H1 (cell line): ENCODE data around the gene SSB. TPM values are rescaled to one million over a fixed set of nuclear protein-coding genes. Genes with fewer than 3 reads are reported as not detected.

ENCODE experiments used
- CTCF ChIA-PET: fragments of 300-600 bp; sonication (Branson Sonifier 250); formaldehyde crosslinking; loops from one replicate; lab custom pipeline; 2021; ENCODE audit not compliant: partially characterized antibody; lab: Charles Lee
- POLR2A ChIA-PET: fragments of 300-600 bp; sonication (Branson Sonifier 250); formaldehyde crosslinking; loops from one replicate; lab custom pipeline; 2021; ENCODE audit warnings: inconsistent platforms; ENCODE audit not compliant: partially characterized antibody; lab: Charles Lee
- DNase-seq, 2 experiments: peaks; one replicate each; pipeline versions ENCODE4 v3.0.0 to v3.0.0-alpha.2; 2010 to 2022; ENCODE audit warnings: low spot score in 2 of 2, low read depth in 1 of 2, mixed read lengths in 1 of 2
- FAIRE-seq: peaks from 2 replicates; lab custom pipeline; 2011; peaks lifted over from hg19 to GRCh38; lab: Jason Lieb, UNC
- H2AFZ ChIP-seq: 2 replicates; pipeline ENCODE4 v1.8.1; 2012; ENCODE audit warnings: low read length, inconsistent platforms
- H2AK5ac ChIP-seq: 2 replicates; pipeline ENCODE4 v1.6.1; 2013; ENCODE audit warnings: low read depth, low read length
- H2BK120ac ChIP-seq: replicated peaks from 2 replicates; pipeline ENCODE3; 2013; ENCODE audit warnings: low read depth, low read length, inconsistent platforms
- H2BK12ac ChIP-seq: 2 replicates; pipeline ENCODE4 v1.6.1; 2013; ENCODE audit warnings: low read depth, low read length
- H2BK15ac ChIP-seq: 2 replicates; pipeline ENCODE4 v1.6.1; 2013; ENCODE audit warnings: low read length
- H2BK20ac ChIP-seq: 2 replicates; pipeline ENCODE4 v1.6.1; 2013; ENCODE audit warnings: low read length
- H2BK5ac ChIP-seq: 2 replicates; pipeline ENCODE4 v1.6.1; 2013; ENCODE audit warnings: low read depth, low read length
- H3K14ac ChIP-seq: 2 replicates; pipeline ENCODE4 v1.6.1; 2013; ENCODE audit warnings: inconsistent platforms; ENCODE audit not compliant: insufficient read length
- H3K18ac ChIP-seq: 2 replicates; pipeline ENCODE4 v1.6.1; 2013; ENCODE audit warnings: low read length; ENCODE audit errors: extremely low read depth
- H3K23ac ChIP-seq: 2 replicates; pipeline ENCODE4 v1.6.1; 2013; ENCODE audit warnings: inconsistent platforms; ENCODE audit not compliant: insufficient read length
- H3K23me2 ChIP-seq: 2 replicates; pipeline ENCODE4 v1.6.1; 2013; ENCODE audit warnings: low read depth, low read length
- H3K27ac ChIP-seq: 2 replicates; pipeline ENCODE4 v1.6.1; 2011; ENCODE audit warnings: low read depth, low read length, inconsistent platforms
- H3K27me3 ChIP-seq, 4 experiments: replicated peaks in 1 of 4; 1 replicate in 1 of 4; 2 replicates in 3 of 4; pipeline versions ENCODE4 v1.6.1 to v1.8.1; 2011 to 2013; ENCODE audit warnings: low read length in 3 of 4, mild to moderate bottlenecking in 3 of 4, inconsistent platforms in 2 of 4, mixed read lengths in 2 of 4, moderate library complexity in 1 of 4; ENCODE audit not compliant: control insufficient read depth in 3 of 4, insufficient read depth in 3 of 4; ENCODE audit errors: extremely low read depth in 1 of 4
- H3K36me3 ChIP-seq, 4 experiments: 2 replicates each; pipeline versions ENCODE4 v1.6.1 to v1.8.1; 2011 to 2013; ENCODE audit warnings: mild to moderate bottlenecking in 4 of 4, low read length in 3 of 4, moderate library complexity in 2 of 4, control low read depth in 1 of 4, inconsistent platforms in 1 of 4; ENCODE audit not compliant: insufficient read depth in 4 of 4, control insufficient read depth in 2 of 4
- H3K4ac ChIP-seq: replicated peaks from 2 replicates; pipeline ENCODE3; 2013; ENCODE audit warnings: low read length, low read depth, mixed read lengths, inconsistent platforms; ENCODE audit not compliant: insufficient read length
- H3K4me1 ChIP-seq, 4 experiments: replicated peaks in 1 of 4; 1 replicate in 1 of 4; 2 replicates in 3 of 4; pipeline versions ENCODE4 v1.6.1 to v1.8.1; 2011 to 2013; ENCODE audit warnings: low read length in 3 of 4, inconsistent platforms in 2 of 4, mixed read lengths in 1 of 4; ENCODE audit not compliant: insufficient read depth in 4 of 4, control insufficient read depth in 3 of 4
- H3K4me2 ChIP-seq, 2 experiments: 2 replicates each; pipeline versions ENCODE4 v1.6.1 to v1.8.1; 2011 to 2013; ENCODE audit warnings: low read depth in 2 of 2, low read length in 2 of 2, control low read depth in 1 of 2, inconsistent platforms in 1 of 2, mild to moderate bottlenecking in 1 of 2; ENCODE audit not compliant: insufficient read depth in 1 of 2
- H3K4me3 ChIP-seq, 4 experiments: fragments of 200-600, 300-600 bp in 1 of 4; sonication (generic), shearing (Covaris generic), sonication (Bioruptor Twin) in 1 of 4; 2 replicates each; pipeline versions ENCODE4 v1.5.1 to v1.8.1; 2011 to 2016; ENCODE audit warnings: low read length in 4 of 4, low read depth in 3 of 4, control low read depth in 2 of 4, inconsistent platforms in 2 of 4, mild to moderate bottlenecking in 2 of 4, mixed read lengths in 1 of 4, moderate library complexity in 1 of 4; ENCODE audit not compliant: insufficient read depth in 2 of 4; ENCODE audit errors: extremely low read depth in 1 of 4
- H3K56ac ChIP-seq: replicated peaks from 2 replicates; pipeline ENCODE3; 2013; ENCODE audit warnings: low read depth, mild to moderate bottlenecking, mixed read lengths, low read length, inconsistent platforms; ENCODE audit not compliant: insufficient read length
- H3K79me1 ChIP-seq: 2 replicates; pipeline ENCODE4 v1.6.1; 2013; ENCODE audit warnings: low read depth, low read length, control low read depth
- H3K79me2 ChIP-seq, 2 experiments: 2 replicates each; pipeline versions ENCODE4 v1.6.1 to v1.8.1; 2012 to 2013; ENCODE audit warnings: low read length in 2 of 2, mild to moderate bottlenecking in 2 of 2, inconsistent platforms in 1 of 2; ENCODE audit not compliant: insufficient read depth in 2 of 2, control insufficient read depth in 1 of 2
- H3K9ac ChIP-seq, 4 experiments: replicated peaks in 1 of 4; 1 replicate in 1 of 4; 2 replicates in 3 of 4; pipeline versions ENCODE4 v1.6.1 to v1.8.1; 2011 to 2013; ENCODE audit warnings: low read depth in 3 of 4, low read length in 3 of 4, control low read depth in 2 of 4, mild to moderate bottlenecking in 2 of 4, moderate library complexity in 2 of 4, inconsistent platforms in 1 of 4; ENCODE audit errors: extremely low read depth in 1 of 4
- H3K9me3 ChIP-seq, 2 experiments: 2 replicates each; pipeline versions ENCODE4 v1.6.1 to v1.8.1; 2012 to 2013; ENCODE audit warnings: mild to moderate bottlenecking in 2 of 2, moderate library complexity in 2 of 2, control low read depth in 1 of 2, inconsistent platforms in 1 of 2, low read depth in 1 of 2, low read length in 1 of 2, mixed read lengths in 1 of 2; ENCODE audit not compliant: insufficient read depth in 2 of 2
- H4K20me1 ChIP-seq, 2 experiments: replicated peaks in 1 of 2; 2 replicates each; pipeline versions ENCODE3 to v1.8.1; 2011 to 2013; ENCODE audit warnings: inconsistent platforms in 2 of 2, low read length in 2 of 2, mild to moderate bottlenecking in 1 of 2; ENCODE audit not compliant: insufficient read depth in 2 of 2, control insufficient read depth in 1 of 2
- H4K5ac ChIP-seq: 2 replicates; pipeline ENCODE4 v1.6.1; 2013; ENCODE audit warnings: low read length, low read depth, mixed read lengths, inconsistent platforms; ENCODE audit not compliant: insufficient read length
- H4K8ac ChIP-seq: 2 replicates; pipeline ENCODE4 v1.8.0; 2013; ENCODE audit warnings: mild to moderate bottlenecking, moderate library complexity, low read length, inconsistent platforms; ENCODE audit not compliant: insufficient read depth; ENCODE audit errors: extremely low read depth
- H4K91ac ChIP-seq: replicated peaks from 2 replicates; pipeline ENCODE3; 2013; ENCODE audit warnings: low read length, mixed read lengths, inconsistent platforms; ENCODE audit not compliant: insufficient read length
- ASH2L ChIP-seq: fragments of 200-600, 300-600 bp; sonication (generic); IDR thresholded peaks from one replicate; pipeline ENCODE4 v1.7.1; 2017; ENCODE audit warnings: low read length
- JUND ChIP-seq: IDR thresholded peaks from 2 replicates; pipeline ENCODE4 v1.6.1; 2011; ENCODE audit warnings: mild to moderate bottlenecking, improper control_type of control experiment, low read length
- KDM5A ChIP-seq: fragments of 200-600 bp; IDR thresholded peaks from 2 replicates; pipeline ENCODE4 v1.7.1; 2012; ENCODE audit warnings: mild to moderate bottlenecking, low read length, inconsistent platforms, mixed read lengths
- SP1 ChIP-seq: IDR thresholded peaks from 2 replicates; pipeline ENCODE4 v1.6.1; 2011; ENCODE audit warnings: low read depth, low read length
- SRF ChIP-seq: IDR thresholded peaks from 2 replicates; pipeline ENCODE4 v1.6.1; 2011; ENCODE audit warnings: mild to moderate bottlenecking, low read depth, low read length, moderate library complexity
- TCF12 ChIP-seq: IDR thresholded peaks from 2 replicates; pipeline ENCODE4 v1.6.1; 2011; ENCODE audit warnings: low read depth, mild to moderate bottlenecking, low read length
- WGBS, 2 experiments: shearing (Covaris generic) in 1 of 2; methylation state at CpG; one replicate each; pipeline versions ENCODE4 v1.1.6 to v1.1.7; 2013 to 2015; ENCODE audit warnings: low lambda C conversion rate in 2 of 2, mixed read lengths in 2 of 2, inconsistent platforms in 1 of 2, low coverage in 1 of 2, missing lambda C conversion rate in 1 of 2; ENCODE audit not compliant: insufficient replicate concordance in 2 of 2, insufficient coverage in 1 of 2, insufficient read length in 1 of 2; ENCODE audit errors: extremely low coverage in 1 of 2, missing lambda C conversion rate in 1 of 2; 5-methylcytosine and 5-hydroxymethylcytosine counted together
- polyA plus RNA-seq, 7 experiments: library from polyadenylated mRNA; depleted of rRNA in 3 of 7; stranded (reverse) in 5 of 7; unstranded in 2 of 7; fragments of >200 nt in 5 of 7; fragments of 200-250 nt in 2 of 7; gene quantifications; 1 replicate in 5 of 7; 2 replicates in 1 of 7; 4 replicates in 1 of 7; pipeline versions ENCODE4 v1.2.1 to v1.2.3, GENCODE V29; 2011 to 2013; ENCODE audit warnings: missing spikeins in 2 of 7, mixed read lengths in 2 of 7
- total RNA-seq: library from RNA; stranded (reverse); fragmentation: NEBNext Ultra II Directional; extraction: Animal tissue kit (Norgen Biotek cat#: 25700); gene quantifications from 2 replicates; pipeline ENCODE4 v1.2.1, GENCODE V29; 2021

Gene SSB
- total and polyA plus RNA-seq, 2 of the 8 experiments (the other 6 are each of a cell fraction or from before 2014, with no cell fraction given) = 60.8 to 270 TPM

- ChIA-PET CTCF (no interaction called here), POLR2A (interaction anchor here (0.7 to 2.8 kb wide), 6 partner anchors 8 to 1936 kb away, joined by 3 to 18 read pairs (median 3); no protein-coding TSS in a partner anchor)
- H3K9ac ChIP-seq = no peak overlapping the region; a peak in 2 of 7 replicates
Measured at GRCh38 chr2:169798397-169798717, 314 bp upstream of the SSB start.

More at GRCh38 chr2:169798397-169798717, 314 bp upstream of the SSB start:
- Histone ChIP-seq H3K79me1 (no peaks in the 10 kb centered on the region), H4K91ac (no peak overlapping the region), H3K79me2 (peaks cover 9 to 43% of the 10 kb centered on the region in 2 experiments), H2BK5ac (no peak overlapping the region), H2BK12ac (no peak overlapping the region), H4K20me1 (peaks cover 0 to 2% of the 10 kb centered on the region in 2 experiments), H2BK15ac (no peak overlapping the region), H3K56ac (no peak overlapping the region), H3K4ac (no peak overlapping the region), H2AK5ac (no peak overlapping the region), H3K14ac (no peak overlapping the region), H3K9me3 (no peaks in the 10 kb centered on the region), H3K4me1 (peaks cover 0 to 7% (median 2%) of the 10 kb centered on the region in 4 experiments; a peak in 4 of 7 replicates), H3K27ac (0 out of 2 replicates have a peak overlapping the region, but pooled peaks have one; percentile 90), H3K36me3 (peaks cover 0 to 28% (median 6%) of the 10 kb centered on the region in 4 experiments; a peak in 5 of 8 replicates), H4K8ac (no peak overlapping the region), H3K4me3 (peak overlapping the region; percentile 76 to 96 (median 88)), H3K27me3 (peaks cover 0 to 2% (median 0%) of the 10 kb centered on the region in 4 experiments; a peak in 1 of 7 replicates), H2BK20ac (no peak overlapping the region), H2AFZ (no peak overlapping the region; the same call in 1 of the 2 replicates), H3K18ac (no peak overlapping the region), H4K5ac (peak overlapping the region; percentile 86), H3K23me2 (peaks cover 5% of the 10 kb centered on the region; the same call in 1 of the 2 replicates), H2BK120ac (no peak overlapping the region), H3K4me2 (peak overlapping the region; percentile 74 to 90), H3K23ac (no peak overlapping the region)
- 30% methylated on average over 4 of the region's 4 CpGs; no CpG with 5 or more reads in 1 of the 2 experiments for WGBS, 2 experiments
- TF ChIP-seq ASH2L (no peak), SRF (no peak), KDM5A (no peak), SP1 (0 out of 2 replicates have a peak, but pooled peaks have one; percentile 4), TCF12 (no peak), JUND (no peak)
- DNase-seq = no peak
- FAIRE-seq = no peak
